ENCODE results near the gene TBCC.

The TBCC gene

GRCh38 chr6:42786525-42786985 lies 40.7 kb upstream of the TBCC start:
- no peak for TF ChIP-seq CTCF (IDR thresholded peaks at IDR 0.05; ENCODE audit: low read depth, low read length, missing control alignments)
- no peak for DNase-seq (ENCODE audit: low read depth)
- H3K4me3 ChIP-seq (ENCODE audit: low read depth, low read length): no peak overlapping the region

- H3K4me3 ChIP-seq (ENCODE audit: low read depth, low read length): peak overlapping the region; percentile 92
- no peak for DNase-seq (ENCODE audit: low read depth)
- TF ChIP-seq CTCF (IDR thresholded peaks at IDR 0.05; ENCODE audit: low read depth, low read length, missing control alignments): no peak
These were observed 39.0 kb upstream of the TBCC start for GRCh38 chr6:42784717-42785498.

- peak overlapping the region; percentile 92 for H3K4me3 ChIP-seq (ENCODE audit: low read depth, low read length)
- TF ChIP-seq CTCF (IDR thresholded peaks at IDR 0.05; ENCODE audit: low read depth, low read length, missing control alignments): no peak
- DNase-seq (ENCODE audit: low read depth): no peak
These were observed 38.2 kb upstream of the TBCC start for GRCh38 chr6:42783876-42784642.

- peak overlapping the region; percentile 92 for H3K4me3 ChIP-seq (ENCODE audit: low read depth, low read length)
- no peak for DNase-seq (ENCODE audit: low read depth)
- no peak for TF ChIP-seq CTCF (IDR thresholded peaks at IDR 0.05; ENCODE audit: low read depth, low read length, missing control alignments)
These were observed 37.4 kb upstream of the TBCC start for GRCh38 chr6:42783177-42783875.

- peak overlapping the region; percentile 92 for H3K4me3 ChIP-seq (ENCODE audit: low read depth, low read length)
- no peak for DNase-seq (ENCODE audit: low read depth)
- TF ChIP-seq CTCF (IDR thresholded peaks at IDR 0.05; ENCODE audit: low read depth, low read length, missing control alignments): no peak
These were observed 36.8 kb upstream of the TBCC start for GRCh38 chr6:42782689-42783176.

- no peak for TF ChIP-seq CTCF (IDR thresholded peaks at IDR 0.05; ENCODE audit: low read depth, low read length, missing control alignments)
- H3K4me3 ChIP-seq (ENCODE audit: low read depth, low read length): peak within 1 kb of the TSS; percentile 92
- DNase-seq (ENCODE audit: low read depth): no peak
These were observed 36.1 kb upstream of the TBCC start, which contains the start of gene BICRAL for GRCh38 chr6:42781796-42782688. BICRAL (plus strand) TSS chr6:42782052; CDS start chr6:42822023, 39,971 bp downstream.

Data from GM12864 (cell line).